Right cardiac atrium (tissue), 5 donors: ENCODE measurements around the gene ZNF343. TPM values are rescaled to one million over a fixed set of nuclear protein-coding genes. Genes with fewer than 3 reads are reported as not detected.

ENCODE experiments used
- ATAC-seq, 2 donors: fragments of 200-7000 bp; cut with Tn5 transposase; one replicate each; pipeline versions ENCODE4 v1.8.0 to v1.9.1; 2020; ENCODE audit warnings: moderate library complexity in 2 of 2, mild to moderate bottlenecking in 1 of 2
- DNase-seq, 3 donors: peaks; one replicate each; pipeline ENCODE4 v3.0.0-alpha.2; 2020
- H3K27ac ChIP-seq: one replicate; pipeline ENCODE4 v1.5.1; 2013; ENCODE audit warnings: mild to moderate bottlenecking, low read length, control low read depth, moderate library complexity
- H3K27me3 ChIP-seq: one replicate; pipeline ENCODE4 v1.6.1; 2013; ENCODE audit not compliant: control insufficient read depth, insufficient read depth
- H3K4me1 ChIP-seq: one replicate; pipeline ENCODE4 v1.6.1; 2013; ENCODE audit warnings: low read length; ENCODE audit not compliant: control insufficient read depth, insufficient read depth
- H3K4me3 ChIP-seq: one replicate; pipeline ENCODE4 v1.5.1; 2013; ENCODE audit warnings: low read length, control low read depth
- H3K9me3 ChIP-seq: one replicate; pipeline ENCODE4 v1.6.1; 2013; ENCODE audit warnings: low read length; ENCODE audit not compliant: control insufficient read depth
- WGBS: extraction: QIAGEN DNeasy Blood & Tissue Kit; methylation state at CpG from one replicate; pipeline ENCODE4 v1.1.7; 2013; 5-methylcytosine and 5-hydroxymethylcytosine counted together
- intact Hi-C, 4 donors: fragments of 100-400 bp; cut with DNase I; formaldehyde crosslinking; loops; one replicate each; pipeline versions ENCODE4 v1.11.0 to v1.14.0; 2022 to 2023
- long read RNA-seq, 4 donors: library from polyadenylated mRNA; unstranded; transcript quantifications; one replicate each; pipeline ENCODE4 v2.0.0, GENCODE V29; 2020 to 2021
- polyA plus RNA-seq: library from polyadenylated mRNA; stranded (reverse); fragments of 200-250 nt; gene quantifications from one replicate; pipeline ENCODE4 v1.2.3, GENCODE V29; 2013
- total RNA-seq, 4 donors: library from RNA; stranded (reverse); fragmentation: NEBNext Ultra II Directional; extraction: Animal tissue kit (Norgen Biotek cat#: 25700); gene quantifications; one replicate each; pipeline ENCODE4 v1.2.1, GENCODE V29; 2021
- donor health status: healthy with polysubstance abuse.
- donor health status: DM: no; HTN: yes; CAD: no.
- donor health status: DM: no; HTN: no; CAD: no.
- donor health status: DM: no; HTN: yes; CAD: no; lungs with severe emphysema.
- donor health status: DM: yes; HTN: yes; CAD: no.

The ZNF343 gene
- 1 to 10 TPM; 4.8 to 9.1 (median 8.1) TPM for total RNA-seq
- 4.1 TPM for polyA plus RNA-seq
- long read RNA-seq, donor 1, transcript ZNF343-201 (6 exons, 3,632 nt), result major isoform, 6 of 23 reads
- long read RNA-seq, donor 1, partial matches to known transcripts, result 3 of 23 reads
- long read RNA-seq, donor 1, other reads (novel, unspliced or antisense), result 13 of 23 reads
- long read RNA-seq, donor 2, partial matches to known transcripts, result 1 of 9 reads
- long read RNA-seq, donor 2, other reads (novel, unspliced or antisense), result 5 of 9 reads
- long read RNA-seq, donor 3, transcript ZNF343-201 (6 exons, 3,632 nt), result major isoform, 26 of 47 reads
- long read RNA-seq, donor 3, partial matches to known transcripts, result 3 of 47 reads
- long read RNA-seq, donor 3, other reads (novel, unspliced or antisense), result 17 of 47 reads
- long read RNA-seq, donor 4, partial matches to known transcripts, result 1 of 4 reads
- long read RNA-seq, donor 4, other reads (novel, unspliced or antisense), result 1 of 4 reads

- ATAC-seq (peak; percentile 97), DNase-seq (peak; percentile 78 to 91 (median 90))
- H3K4me3 ChIP-seq, result peak within 1 kb of the TSS; percentile 95
- intact Hi-C loops, result no loop called here
- H3K27ac ChIP-seq, result peak within 1 kb of the TSS; percentile 94
- WGBS, result under 1% methylated on average over 53 of the region's 53 CpGs
- no peaks in the 10 kb centered on the region for H3K9me3 ChIP-seq
- no peaks in the 10 kb centered on the region for H3K27me3 ChIP-seq
- no peaks in the 10 kb centered on the region for H3K4me1 ChIP-seq
Observed at GRCh38 chr20:2508631-2509467, at the start of gene ZNF343. Gene ZNF343, minus strand, starts transcription at chr20:2508915. Its CDS starts 15,020 bp downstream, at chr20:2493895.

GRCh38 chr20:2557873-2558580, 49.3 kb upstream of the ZNF343 start:
- 25% methylated on average over 22 of the region's 22 CpGs for WGBS
- ATAC-seq (no peak), DNase-seq (no peak)
- H3K4me3 ChIP-seq, result no peak overlapping the region
- no peaks in the 10 kb centered on the region for H3K9me3 ChIP-seq
- H3K27ac ChIP-seq, result no peak overlapping the region
- H3K4me1 ChIP-seq, result peaks cover 4% of the 10 kb centered on the region
- intact Hi-C loops, result no loop called here
- no peaks in the 10 kb centered on the region for H3K27me3 ChIP-seq

GRCh38 chr20:2545594-2545993, 36.9 kb upstream of the ZNF343 start:
- Histone ChIP-seq H3K9me3 (no peaks in the 10 kb centered on the region), H3K4me1 (no peaks in the 10 kb centered on the region), H3K27ac (no peak overlapping the region), H3K27me3 (no peaks in the 10 kb centered on the region), H3K4me3 (no peak overlapping the region)
- ATAC-seq (no peak), DNase-seq (no peak)
- 77% methylated on average over 2 of the region's 2 CpGs for WGBS
- intact Hi-C loops, result no loop called here

DNA sequence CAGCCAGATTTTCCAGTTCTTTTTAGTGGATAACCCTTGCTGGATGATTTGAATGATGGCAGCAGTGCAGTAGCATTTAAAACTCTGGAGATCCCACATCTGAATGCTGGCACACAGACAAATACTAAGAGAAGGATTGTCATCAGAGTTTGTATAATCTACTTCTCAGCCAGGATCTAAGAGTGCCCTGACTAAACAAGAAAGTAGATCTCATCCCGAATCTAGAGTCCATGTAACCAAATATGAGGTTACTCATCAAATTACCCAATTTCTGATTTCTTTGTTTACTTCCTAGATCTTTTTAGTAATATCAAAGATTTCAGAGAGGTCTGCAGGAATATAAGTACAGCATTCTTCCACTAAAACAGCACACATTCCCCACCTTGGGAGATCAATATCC, 35.5 kb upstream of the ZNF343 start:
- DNase-seq, result no peak

DNA sequence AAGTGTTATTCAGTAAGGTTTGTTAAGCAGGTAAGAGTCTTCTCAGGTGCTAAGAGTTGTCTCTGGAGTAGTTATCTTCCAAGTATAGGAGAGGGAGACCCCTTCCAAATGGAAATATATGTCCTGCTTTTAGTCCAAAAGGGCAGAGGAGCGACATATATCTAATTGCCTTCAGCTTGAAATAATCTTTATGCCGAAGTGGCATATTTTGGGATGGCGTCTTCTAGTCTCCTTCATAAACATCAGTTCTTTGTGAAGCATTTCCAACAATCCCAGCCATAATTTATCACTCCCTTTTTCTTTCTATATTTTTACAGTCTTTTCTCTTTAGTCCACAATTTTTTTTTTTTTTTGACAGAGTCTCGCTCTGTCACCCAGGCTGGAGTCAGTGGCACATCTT, 33.6 kb upstream of the ZNF343 start:
- no peaks in the 10 kb centered on the region for H3K27me3 ChIP-seq
- no peaks in the 10 kb centered on the region for H3K9me3 ChIP-seq
- ATAC-seq (no peak), DNase-seq (no peak)
- 90% methylated on average over 4 of the region's 4 CpGs for WGBS
- H3K27ac ChIP-seq, result no peak overlapping the region
- intact Hi-C loops, result no loop called here
- no peaks in the 10 kb centered on the region for H3K4me1 ChIP-seq
- H3K4me3 ChIP-seq, result no peak overlapping the region

More for the DNA sequence above, 35.5 kb upstream of the ZNF343 start:
- Histone ChIP-seq H3K27ac (no peak overlapping the region), H3K4me1 (no peaks in the 10 kb centered on the region), H3K4me3 (no peak overlapping the region), H3K27me3 (no peaks in the 10 kb centered on the region), H3K9me3 (no peaks in the 10 kb centered on the region)
- ATAC-seq, result no peak
- intact Hi-C loops, result no loop called here
- WGBS, result 77% methylated on average over 1 of the region's 1 CpG

- no peak overlapping the region for H3K4me3 ChIP-seq
- WGBS, result 82% methylated on average over 2 of the region's 2 CpGs
- no peaks in the 10 kb centered on the region for H3K9me3 ChIP-seq
- no peak for DNase-seq
- no peak for ATAC-seq
- no peaks in the 10 kb centered on the region for H3K27me3 ChIP-seq
- H3K27ac ChIP-seq, result no peak overlapping the region
- intact Hi-C loops, result no loop called here
- H3K4me1 ChIP-seq, result no peaks in the 10 kb centered on the region
Observed at GRCh38 chr20:2541940-2542339, 33.2 kb upstream of the ZNF343 start.

- Histone ChIP-seq H3K4me3 (no peak overlapping the region), H3K27me3 (no peaks in the 10 kb centered on the region), H3K9me3 (no peaks in the 10 kb centered on the region), H3K4me1 (no peaks in the 10 kb centered on the region), H3K27ac (no peak overlapping the region)
- ATAC-seq, result no peak
- intact Hi-C loops, result loop anchor here in 1 of 4 donors (10.0 kb wide), 1 partner anchor 106 kb away; no protein-coding TSS in a partner anchor
- DNase-seq, result no peak
- 45% methylated on average over 8 of the region's 8 CpGs for WGBS
Observed at GRCh38 chr20:2538931-2539720, 30.4 kb upstream of the ZNF343 start.

DNA sequence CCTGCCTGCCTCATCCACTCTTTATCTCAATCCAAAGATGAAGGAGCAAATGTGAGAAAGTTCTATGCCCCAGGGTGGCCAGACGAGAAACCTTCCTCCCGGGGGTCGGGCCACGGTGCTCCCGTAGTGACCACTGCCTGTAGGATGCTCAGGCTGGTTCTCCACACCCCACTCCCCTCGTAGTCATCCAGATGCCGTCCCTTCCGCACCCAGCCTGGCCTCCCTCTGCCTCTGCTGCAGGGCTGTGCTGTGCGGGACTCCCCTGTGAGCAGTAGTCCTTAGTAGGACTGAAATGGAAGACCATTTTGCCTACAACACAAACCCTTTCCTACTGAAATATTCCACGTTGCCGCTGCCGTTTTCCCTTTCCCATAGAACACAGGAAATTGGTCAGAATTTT, 29.6 kb upstream of the ZNF343 start:
- WGBS, result 77% methylated on average over 12 of the region's 12 CpGs
- Histone ChIP-seq H3K4me1 (no peaks in the 10 kb centered on the region), H3K9me3 (no peaks in the 10 kb centered on the region), H3K27me3 (no peaks in the 10 kb centered on the region), H3K27ac (no peak overlapping the region), H3K4me3 (no peak overlapping the region)
- intact Hi-C loops, result loop anchor here in 1 of 4 donors (10.0 kb wide), 1 partner anchor 106 kb away; no protein-coding TSS in a partner anchor
- ATAC-seq (no peak), DNase-seq (no peak)

DNA sequence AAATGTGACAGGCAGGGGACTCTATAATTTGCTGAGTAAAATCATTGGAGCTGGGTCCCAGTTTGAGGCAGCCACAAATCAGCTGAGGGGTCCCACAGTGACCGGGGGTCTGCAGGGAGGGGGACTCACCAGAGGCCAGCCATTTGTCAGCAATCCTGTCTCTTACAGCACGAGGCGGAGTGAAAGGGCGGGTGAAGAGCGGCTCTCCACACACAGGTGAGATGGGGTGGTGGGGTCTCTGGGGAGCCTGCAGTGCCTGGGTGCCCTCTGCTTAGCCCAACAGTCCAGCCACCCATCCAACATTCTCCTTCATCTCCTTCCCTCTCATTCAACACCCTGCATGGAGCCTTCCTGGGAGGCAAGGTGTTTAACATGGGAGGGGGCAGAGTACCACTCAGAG, 28.4 kb upstream of the ZNF343 start:
- no peaks in the 10 kb centered on the region for H3K9me3 ChIP-seq
- DNase-seq (no peak), ATAC-seq (no peak)
- no peaks in the 10 kb centered on the region for H3K27me3 ChIP-seq
- no peaks in the 10 kb centered on the region for H3K4me1 ChIP-seq
- intact Hi-C loops, result loop anchor here in 1 of 4 donors (10.0 kb wide), 1 partner anchor 108 kb away; no protein-coding TSS in a partner anchor
- 85% methylated on average over 5 of the region's 5 CpGs for WGBS
- H3K27ac ChIP-seq, result no peak overlapping the region
- H3K4me3 ChIP-seq, result no peak overlapping the region

- ATAC-seq, result no peak
Observed at GRCh38 chr20:2536560-2536986, 27.9 kb upstream of the ZNF343 start, which contains the start of gene TMC2. Gene TMC2, plus strand, starts transcription at chr20:2536573. Its CDS starts 49 bp downstream, at chr20:2536622.

More at GRCh38 chr20:2536560-2536986, 27.9 kb upstream of the ZNF343 start, which contains the start of gene TMC2:
- Histone ChIP-seq H3K27ac (no peak within 1 kb of the TSS), H3K27me3 (no peaks in the 10 kb centered on the region), H3K9me3 (no peaks in the 10 kb centered on the region), H3K4me3 (no peak within 1 kb of the TSS), H3K4me1 (no peaks in the 10 kb centered on the region)
- DNase-seq, result no peak
- 69% methylated on average over 13 of the region's 13 CpGs for WGBS
- intact Hi-C loops, result loop anchor here in 1 of 4 donors (10.0 kb wide), 1 partner anchor 108 kb away; no protein-coding TSS in a partner anchor
